ENCODE results near the gene LZTFL1.
A peak's percentile ranks its signal among the peaks of the same experiment; 100 is the strongest.

LZTFL1 gene, protein sequence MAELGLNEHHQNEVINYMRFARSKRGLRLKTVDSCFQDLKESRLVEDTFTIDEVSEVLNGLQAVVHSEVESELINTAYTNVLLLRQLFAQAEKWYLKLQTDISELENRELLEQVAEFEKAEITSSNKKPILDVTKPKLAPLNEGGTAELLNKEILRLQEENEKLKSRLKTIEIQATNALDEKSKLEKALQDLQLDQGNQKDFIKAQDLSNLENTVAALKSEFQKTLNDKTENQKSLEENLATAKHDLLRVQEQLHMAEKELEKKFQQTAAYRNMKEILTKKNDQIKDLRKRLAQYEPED

DNA sequence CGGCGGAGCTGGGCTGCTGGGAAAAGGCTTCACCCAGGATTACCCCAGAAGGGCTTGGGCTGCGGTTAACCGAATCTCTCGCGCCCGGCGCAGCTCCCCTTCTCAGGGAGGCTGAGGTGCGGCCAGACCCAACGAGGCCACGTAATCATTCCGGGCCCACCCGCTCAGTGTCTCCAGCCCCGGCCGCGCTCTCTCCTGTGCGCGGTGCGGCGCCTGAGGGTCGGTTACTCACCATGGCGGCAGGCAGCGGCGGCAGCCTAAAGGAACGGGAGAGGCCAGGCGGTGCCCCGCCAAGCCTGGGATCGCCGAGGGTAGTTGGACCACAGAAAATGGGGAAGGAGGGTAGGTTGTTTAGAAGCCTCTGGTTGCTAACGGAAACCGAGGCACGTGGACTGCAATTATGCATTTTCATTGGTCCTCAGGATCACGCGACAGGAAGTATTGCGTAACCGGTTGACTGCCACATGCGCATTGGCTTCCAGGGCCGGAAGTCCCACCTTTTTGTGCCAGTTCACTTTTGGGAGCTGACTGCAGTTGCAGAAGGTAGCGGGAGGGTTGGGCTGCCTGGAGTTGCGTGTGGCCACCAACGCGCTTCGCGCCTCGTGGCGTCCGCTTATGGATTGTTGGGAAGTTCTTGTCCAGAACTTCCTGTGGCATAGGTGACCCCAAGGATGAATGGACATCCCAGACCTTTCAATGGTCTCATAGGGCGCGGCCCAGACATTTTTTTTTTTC lies at the start of gene LZTFL1:
Gene LZTFL1, minus strand, starts transcription at position 363 of the 735 bp plus-strand sequence. Its CDS starts 128 bp downstream, at position 235.
- DNase-seq = peak; percentile 44 to 60

DNA sequence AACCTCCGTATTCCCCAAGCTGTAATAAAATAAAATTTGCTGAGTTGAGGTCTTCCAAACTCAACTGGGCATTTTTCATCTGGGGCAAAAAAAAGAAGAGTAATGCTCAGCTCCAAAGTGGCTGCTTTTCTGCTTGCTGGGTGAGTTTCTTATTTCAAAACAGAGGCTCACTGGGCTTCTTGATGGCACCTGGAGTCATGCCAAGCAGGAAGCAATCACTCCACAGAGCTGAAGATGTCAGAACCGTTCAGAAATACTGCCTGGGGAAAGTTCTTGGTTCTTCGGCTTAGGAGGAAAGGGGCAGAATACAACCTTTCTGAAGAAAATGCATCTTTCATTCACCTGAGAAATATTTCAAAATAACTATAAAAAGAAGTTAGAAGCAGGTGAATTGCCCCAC lies 48.5 kb upstream of the LZTFL1 start:
- no peak for DNase-seq

DNA sequence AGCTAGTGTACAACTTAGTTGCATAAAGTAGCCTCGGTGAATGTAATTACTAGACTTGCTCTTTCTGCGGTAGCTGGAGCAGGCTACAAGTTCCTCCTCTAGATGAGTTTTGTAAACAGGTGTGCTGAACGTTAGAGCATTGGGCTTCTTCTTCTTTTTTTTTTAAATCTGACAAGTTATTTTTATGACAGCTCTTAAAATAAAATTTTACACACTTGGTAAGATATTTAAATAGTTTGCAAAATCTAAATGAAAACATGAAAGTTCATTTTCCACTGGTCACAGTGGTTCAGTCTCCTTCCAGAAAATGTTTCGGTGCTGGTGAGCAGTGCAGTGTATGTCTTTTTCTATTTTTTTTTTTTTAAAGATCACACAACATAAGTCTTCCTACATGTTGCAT lies 47.4 kb upstream of the LZTFL1 start:
- DNase-seq = no peak

DNA sequence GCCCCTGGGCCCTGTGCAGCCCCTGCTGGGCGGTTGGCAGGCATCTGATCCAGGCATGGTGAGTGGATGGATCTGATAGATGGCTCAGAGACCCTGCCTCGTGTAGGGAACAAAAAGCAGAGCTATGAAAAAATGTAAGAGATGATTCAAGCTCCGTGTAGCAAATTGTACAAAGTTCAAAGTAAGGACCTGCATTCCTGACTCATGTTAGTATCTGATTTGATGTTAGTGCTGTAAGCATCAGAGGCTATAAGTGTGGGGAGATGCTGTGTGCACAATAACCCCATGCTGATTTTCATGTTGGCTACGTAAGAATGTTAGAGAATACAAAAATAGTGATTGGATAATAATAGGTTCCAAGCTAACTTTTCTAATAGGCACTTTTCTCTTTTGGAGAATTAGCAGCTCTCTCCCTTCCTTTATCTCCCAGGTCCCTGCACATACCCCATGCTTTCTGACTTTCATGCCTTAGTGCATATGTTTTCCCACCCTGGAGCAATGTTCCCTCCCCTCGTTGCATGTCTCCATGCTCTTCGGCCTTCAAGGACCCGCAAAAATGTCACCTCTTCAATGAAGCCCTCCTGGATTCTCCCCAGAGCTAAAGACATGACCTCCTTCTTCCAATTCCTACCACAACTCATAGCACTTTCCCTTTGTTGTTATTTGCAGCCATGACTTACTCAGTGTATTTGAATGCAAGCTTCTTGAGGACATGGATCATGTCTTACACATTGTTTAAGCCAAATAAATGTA lies 46.0 kb upstream of the LZTFL1 start:
- DNase-seq = no peak

DNA sequence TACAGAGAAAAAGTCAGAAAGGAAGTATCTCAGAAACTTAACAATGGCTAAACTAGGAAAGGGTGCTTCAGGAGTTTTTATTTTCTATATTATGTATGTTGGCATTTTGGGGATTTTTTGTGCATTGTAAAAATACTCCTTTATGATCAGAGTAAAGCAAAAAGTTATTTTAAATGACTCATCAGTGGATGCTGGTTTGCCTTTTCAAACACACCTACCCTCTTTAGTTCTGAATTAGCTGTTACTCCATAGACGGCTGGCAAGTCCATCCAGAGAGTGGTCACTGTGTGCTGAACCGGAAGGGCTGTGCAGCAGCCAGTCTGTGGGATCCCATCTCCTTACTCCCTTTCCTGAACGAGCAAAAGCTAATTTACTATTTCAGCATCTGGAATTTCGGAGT lies 45.4 kb upstream of the LZTFL1 start:
- DNase-seq = no peak

DNA sequence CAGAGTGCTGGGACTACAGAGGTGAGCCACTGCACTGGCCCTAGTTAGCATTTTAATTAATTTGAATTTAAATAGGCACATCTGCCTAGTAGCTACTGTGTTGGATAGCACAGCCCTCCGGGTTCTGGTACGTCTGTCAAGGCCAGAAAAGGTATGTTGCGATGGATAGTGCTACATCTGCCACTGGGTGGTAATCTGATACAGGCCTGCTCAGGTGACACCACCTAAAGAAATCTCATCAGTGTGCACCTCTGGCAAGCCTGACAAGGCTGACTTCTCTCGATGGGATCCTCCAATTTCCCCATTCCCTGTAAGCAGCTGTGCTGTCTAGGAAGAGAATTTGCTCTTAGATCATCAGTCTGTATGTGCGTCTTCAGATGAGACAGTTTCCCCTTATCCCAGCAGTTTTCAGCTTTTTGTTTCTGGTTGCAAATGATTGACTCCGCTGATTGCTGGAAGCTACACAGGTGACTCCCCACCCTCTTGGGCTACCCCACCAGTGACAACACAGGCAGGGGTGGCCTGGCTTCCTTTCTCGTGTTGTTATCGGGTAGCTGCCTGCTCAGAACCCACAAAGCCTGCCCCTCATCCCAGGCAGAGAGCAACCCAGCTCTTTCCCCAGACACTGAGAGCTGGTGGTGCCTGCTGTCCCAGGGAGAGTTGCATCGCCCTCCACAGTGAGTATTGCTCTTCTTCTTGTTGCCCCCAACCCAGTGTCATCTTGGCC lies 44.2 kb upstream of the LZTFL1 start, which contains the start of gene CCR9:
Gene CCR9, plus strand, starts transcription at position 565 of the 727 bp plus-strand sequence. CDS start 8,391 bp downstream, outside the sequence.
- DNase-seq = no peak

DNA sequence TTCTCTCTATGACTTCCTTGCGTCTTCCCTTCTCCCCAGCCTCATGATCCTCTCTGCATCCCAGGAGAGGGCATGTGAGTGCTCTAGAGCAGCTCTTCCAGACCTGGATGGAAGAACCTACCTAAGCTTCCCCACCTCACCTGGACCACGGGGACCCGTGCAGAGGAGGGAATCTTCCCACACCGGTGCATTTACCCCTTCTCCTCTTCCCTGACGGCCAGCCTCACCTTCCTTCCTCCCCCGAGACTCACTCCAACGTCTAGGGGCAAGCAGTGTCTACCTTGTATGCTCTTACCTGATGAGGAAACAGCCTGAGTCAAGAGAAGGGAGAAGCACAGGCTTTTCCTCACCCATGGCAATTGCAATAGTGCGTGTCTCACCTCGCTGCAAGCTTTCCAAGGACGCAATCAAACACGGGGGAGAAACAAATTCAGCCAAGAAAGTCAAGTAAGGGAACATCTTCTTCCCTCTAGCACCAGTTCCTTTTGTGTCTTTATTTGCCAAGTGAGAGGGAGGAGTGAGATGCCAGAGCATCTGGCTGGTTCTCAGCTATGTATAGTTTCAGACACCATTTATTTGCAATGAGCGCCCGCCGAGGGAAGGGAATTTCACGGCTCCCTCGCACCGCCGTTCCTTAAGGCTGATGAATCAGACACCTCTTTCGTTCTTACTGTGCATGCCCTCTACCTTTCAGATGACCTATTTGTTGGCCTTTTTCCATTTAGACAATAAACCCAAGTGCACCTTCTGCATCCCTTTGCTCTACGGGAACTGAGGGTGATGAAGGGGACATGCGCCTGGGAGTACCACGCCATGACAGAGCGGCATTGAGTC lies 42.7 kb upstream of the LZTFL1 start:
- DNase-seq = no peak

DNA sequence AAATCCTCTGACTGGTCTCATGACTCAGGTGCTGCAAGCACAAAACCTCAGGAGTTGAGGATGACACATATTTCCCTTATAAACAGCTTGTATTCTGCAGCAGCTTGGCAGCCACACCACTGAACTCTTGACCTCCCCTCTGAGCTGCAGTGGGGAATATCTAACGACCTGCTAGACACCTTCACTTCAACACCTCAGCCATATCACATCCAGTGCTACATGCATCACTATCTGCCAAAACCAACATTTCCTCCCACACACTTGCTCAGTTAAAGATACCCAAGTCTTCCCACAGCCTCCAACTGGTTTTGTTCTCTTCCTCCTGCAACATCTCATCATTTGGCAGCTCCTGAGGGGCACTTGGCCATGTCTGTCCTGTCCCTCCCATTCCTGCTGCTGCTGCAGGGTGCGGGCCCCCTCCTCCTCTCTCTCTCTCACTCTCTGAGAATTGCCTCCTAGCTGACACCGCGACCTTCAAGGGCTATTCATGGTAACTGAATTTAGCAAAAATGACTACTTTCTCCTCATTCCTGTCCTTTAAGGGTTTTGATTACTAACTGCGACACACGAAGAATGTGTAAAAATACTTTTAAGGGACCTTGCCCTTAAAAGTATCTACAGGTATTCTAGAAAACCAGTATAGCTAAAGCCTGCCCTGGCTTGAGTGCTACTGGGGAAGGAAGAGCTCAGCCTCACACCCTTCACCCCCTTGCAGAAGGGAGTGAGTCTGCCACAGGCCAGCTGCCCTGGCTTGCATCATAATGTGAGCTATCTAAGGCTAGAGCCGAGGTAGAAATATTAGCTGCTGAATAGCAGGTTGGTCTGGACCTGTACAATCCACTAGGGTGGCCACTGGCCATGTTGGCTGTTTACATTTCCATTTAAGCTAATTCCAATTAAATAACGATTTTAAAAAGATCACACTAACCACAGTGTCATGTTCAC lies 39.4 kb upstream of the LZTFL1 start:
- DNase-seq = no peak

DNA sequence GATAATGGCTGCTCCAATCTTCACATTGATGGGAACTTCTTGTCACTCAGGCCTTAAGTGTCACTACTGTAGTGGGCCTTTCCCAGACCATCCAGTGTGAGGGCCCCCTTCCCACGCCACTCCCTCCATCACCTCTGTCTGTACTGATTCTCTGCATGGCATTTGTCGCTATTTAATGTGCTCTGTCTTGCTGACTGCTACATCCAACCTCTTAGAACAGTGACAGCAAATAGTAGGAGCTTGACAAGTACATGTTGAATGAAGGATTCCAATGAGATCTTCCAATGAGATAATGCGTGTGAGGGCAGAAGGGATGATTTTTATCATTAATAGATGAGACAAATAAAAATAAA lies 38.8 kb upstream of the LZTFL1 start:
- DNase-seq = no peak

DNA sequence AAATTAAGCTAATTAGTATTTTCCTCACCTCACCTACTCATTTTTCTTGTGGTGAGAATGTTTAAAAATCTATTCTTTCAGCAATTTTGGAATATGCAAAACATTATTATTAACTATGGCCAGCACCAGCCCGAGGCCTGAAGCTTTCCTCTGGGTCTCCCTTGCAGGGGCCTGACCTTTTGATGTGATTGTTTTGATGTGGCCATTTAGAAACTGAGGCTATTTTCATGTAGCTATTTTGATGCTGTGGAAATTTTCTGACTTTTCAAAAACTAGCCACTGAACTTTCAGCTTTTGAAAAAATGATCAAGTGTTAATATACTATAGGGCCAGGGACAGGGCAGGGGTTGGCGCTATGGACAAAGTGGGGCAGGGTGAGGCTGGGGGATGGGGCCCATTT lies 36.2 kb upstream of the LZTFL1 start:
- DNase-seq = no peak

DNA sequence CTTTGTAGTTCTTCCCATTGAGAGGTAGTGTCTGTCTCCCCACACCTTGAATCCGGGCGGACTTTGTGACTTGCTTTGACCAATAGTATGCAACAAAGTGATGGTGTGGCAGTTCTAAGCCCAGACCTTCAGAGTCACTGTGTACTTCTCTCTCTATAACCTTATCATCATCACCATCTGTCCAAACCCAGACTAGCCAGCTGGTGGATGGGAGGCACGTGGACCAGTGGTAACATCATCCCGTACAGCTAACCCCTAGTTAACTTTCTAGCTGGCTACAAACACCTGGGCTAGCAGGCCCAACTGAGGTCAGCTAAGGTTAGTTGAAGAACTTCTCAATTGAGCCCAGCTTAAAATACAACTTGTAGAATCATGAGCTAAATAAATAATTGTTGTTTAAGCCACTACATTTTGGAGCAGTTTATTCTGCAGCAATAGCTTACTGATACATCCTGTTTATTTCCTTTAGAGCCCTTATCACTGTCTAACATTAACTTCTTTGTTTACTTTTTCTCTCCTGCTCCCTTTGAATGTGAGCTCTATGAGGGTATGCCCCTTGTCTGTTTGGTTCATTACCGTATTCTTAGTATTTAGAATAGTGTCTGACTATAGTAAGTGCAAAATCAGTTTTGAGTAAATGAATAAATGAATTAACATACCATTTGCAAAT lies 32.9 kb upstream of the LZTFL1 start:
- no peak for DNase-seq

DNA sequence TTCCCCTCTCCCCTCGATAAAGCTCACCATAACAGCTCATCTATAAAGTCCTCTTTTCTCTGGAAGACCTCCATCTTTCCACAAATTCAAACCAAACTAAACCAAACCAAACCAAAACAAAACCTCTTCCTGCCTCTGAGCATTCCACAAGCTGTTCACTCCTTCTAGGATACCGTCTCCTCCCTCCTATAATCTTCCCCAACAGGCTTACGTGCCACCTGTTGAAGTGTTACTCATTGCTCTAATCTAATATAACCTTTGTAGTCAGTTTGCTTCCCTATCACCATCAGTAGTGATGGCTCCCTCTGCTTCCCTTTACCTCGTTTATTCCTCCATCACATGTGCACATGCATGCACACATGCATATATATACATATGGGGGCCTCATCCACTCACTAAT lies 31.7 kb upstream of the LZTFL1 start:
- no peak for DNase-seq

DNA sequence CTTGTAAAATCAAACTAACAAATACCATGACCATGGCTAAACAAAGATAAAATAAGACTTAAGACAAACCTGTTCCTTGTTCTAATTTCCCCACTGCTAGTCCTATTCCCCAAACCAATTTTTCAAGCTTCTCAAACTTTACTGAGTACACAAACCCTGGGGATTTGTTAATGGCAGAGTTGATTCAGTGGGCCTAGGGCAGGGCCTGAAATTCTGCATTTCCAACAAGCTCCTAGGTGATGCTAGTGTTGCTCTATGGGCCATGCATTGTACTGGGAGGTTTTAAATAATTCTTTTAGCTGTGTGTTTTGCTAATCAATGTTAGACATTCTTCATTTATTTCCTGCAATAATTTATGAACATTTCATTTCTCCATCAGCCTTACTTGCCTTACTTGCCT lies 31.1 kb upstream of the LZTFL1 start:
- DNase-seq = no peak

DNA sequence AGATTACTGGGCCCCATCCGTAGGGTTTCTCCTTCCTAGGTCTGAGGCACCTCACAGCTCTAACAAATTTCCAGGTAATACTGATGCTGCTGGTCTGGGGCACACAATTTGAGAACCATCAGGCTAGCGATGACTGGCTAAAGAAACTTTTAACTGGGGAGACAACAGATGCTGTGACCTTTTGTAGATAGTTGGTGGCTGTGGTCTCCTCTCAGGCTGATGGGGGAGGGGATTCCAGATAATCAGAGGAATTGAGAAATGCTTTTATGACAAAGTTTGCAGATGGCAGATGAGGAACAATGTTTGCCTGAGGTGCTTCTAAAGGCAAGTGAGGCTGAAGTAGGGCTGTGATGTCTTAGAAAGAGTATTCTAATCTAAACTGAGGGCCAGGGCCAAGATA lies 30.6 kb upstream of the LZTFL1 start:
- DNase-seq = no peak

DNA sequence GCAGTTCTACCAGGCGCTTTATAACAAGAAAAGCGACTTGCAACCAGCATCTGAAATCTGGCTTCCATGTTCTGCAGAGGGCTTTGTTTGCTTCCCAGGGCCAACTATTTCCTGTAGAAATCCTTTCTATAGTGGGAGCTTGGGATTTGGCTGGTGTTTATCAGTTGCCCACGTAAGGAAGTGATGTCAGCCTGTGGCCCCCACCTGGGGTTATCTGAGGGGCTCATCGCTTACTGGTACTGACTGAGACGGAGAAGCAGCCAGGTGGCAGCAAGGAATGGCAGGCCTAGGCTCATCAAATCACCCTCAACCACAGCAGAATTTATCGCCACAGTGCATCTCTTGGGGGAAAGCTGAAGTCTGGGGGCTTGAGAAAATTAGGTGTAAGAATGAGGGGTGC lies 29.9 kb upstream of the LZTFL1 start:
- no peak for DNase-seq

DNA sequence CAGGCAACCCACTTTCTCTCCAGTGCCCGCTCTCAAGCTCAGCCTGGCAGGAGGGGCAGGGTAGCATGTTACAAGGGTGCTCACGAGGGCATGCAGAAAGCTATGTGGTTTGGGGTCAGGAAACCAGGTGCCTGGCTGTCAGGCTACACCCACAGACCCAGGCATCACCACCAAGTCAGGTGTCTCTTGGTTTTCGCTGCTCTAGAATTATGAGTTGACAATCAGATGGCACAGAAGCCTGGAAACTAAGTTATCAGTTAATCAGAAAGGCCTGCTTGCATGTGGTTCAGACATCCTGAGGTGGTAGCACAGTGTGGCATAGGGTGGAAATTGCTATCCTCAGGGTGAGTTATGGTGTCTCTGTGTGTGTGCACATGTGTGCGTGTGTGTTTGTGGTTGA lies 28.2 kb upstream of the LZTFL1 start:
- DNase-seq = no peak

DNA sequence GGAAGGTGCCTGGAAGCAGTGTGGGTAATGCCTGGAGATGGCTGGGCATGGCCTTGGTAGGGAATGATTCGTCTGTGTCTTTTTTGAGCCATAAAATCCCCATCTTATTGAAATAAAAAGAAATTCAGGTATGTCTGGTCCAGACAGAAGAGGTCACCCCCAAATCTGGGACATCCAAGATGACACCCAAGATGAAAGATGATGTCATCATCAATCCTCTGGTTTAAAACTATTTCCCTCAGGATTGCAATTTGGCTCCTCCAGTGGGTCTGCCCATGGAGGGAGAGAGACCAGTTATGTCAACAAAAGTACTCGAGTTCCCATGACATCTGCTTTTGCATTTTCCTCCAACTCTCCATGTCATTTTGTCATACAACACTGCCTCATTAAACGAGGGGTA lies 27.7 kb upstream of the LZTFL1 start:
- DNase-seq = no peak

DNA sequence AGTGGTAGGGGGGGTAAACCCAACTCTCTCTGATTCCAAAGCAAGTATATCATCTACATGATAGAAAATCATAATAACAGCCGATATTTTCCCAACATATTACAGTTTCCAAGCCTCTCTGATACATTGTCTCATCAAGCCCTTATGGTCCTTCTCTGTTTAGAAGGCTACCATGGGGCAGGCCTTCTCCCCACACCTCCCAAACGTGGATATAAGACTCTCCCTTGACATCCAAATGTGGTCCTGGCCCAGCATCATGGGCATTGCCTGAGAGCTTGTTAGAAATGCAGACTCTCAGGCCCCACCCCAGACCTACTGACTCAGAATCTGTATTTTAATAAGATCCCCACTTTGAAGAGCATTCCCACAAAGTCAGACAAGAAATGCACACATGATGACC lies 26.7 kb upstream of the LZTFL1 start:
- no peak for DNase-seq

DNA sequence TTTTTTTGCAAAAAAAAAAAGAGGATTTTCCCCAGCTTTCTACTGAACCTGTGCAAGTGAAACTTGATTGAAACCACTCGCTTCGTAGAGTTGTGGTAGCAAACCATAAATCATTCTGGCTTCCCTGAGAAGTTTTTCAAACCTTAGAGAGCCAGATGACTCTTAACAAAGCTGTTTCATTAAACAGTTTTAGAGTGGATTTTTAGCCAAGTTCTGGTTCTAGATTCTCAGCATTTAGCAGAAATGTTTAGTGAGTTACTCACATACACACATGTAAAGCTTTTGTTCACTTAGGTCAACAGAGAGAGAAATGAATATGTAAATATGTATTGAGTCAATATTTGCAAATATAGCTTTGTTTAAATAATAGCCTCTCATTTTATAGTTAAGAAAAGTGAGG lies 26.3 kb upstream of the LZTFL1 start:
- DNase-seq = no peak

DNA sequence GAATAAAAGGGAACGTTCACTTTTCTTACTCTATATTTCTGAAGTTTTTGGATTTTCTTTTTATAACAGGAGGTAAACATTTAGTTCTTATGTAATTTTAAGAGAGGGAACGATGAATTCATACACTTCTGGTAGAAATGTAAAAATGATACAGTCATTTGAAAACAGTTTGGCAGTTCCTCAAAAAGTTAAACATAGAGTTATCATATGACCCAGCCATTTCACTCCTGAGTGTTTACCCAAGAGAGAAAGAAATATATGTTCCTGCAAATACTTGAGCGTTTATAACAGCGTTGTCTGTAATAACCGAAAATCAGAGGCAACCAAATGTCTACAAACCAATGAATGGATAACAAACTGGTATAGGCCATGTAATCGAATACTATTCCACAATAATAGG lies 23.6 kb upstream of the LZTFL1 start:
- DNase-seq = no peak

All from NCI-H187 (cell line).